Loucy (cell line): ENCODE results near the gene RRAD.
"Not testable (repeated sequence)": the region's sequence is repeated elsewhere in the genome, so short reads cannot be mapped to it uniquely, and the experiment has no call there.

Experiments
- H2AFZ ChIP-seq: fragments of 200-600 bp; sonication (generic); 2 replicates; pipeline ENCODE4 v1.6.0; 2016; ENCODE audit warnings: antibody characterized with exemption, mild to moderate bottlenecking, low read length, moderate library complexity
- H3F3A ChIP-seq: fragments of 200-600 bp; 2 replicates; pipeline ENCODE4 v1.6.0; 2016; ENCODE audit warnings: antibody characterized with exemption, low read depth, mild to moderate bottlenecking
- H3K27me3 ChIP-seq: fragments of 200-600 bp; sonication (generic); 2 replicates; pipeline ENCODE4 v1.6.1; 2014; ENCODE audit warnings: low read length, mild to moderate bottlenecking; ENCODE audit not compliant: insufficient read depth, poor library complexity, severe bottlenecking
- H3K36me3 ChIP-seq: fragments of 200-600 bp; sonication (generic); 2 replicates; pipeline ENCODE4 v1.6.1; 2016; ENCODE audit warnings: low read length; ENCODE audit not compliant: insufficient read depth
- H3K4me1 ChIP-seq: fragments of 200-600 bp; sonication (generic); 2 replicates; pipeline ENCODE4 v1.5.1; 2014; ENCODE audit warnings: low read length, mild to moderate bottlenecking; ENCODE audit not compliant: insufficient read depth, poor library complexity, severe bottlenecking
- H3K4me2 ChIP-seq: fragments of 200-600 bp; sonication (generic); 2 replicates; pipeline ENCODE4 v1.6.0; 2014; ENCODE audit warnings: antibody characterized with exemption, low read length, low read depth, mild to moderate bottlenecking; ENCODE audit not compliant: poor library complexity, severe bottlenecking
- H3K4me3 ChIP-seq: fragments of 200-600 bp; sonication (generic); 2 replicates; pipeline ENCODE4 v1.5.1; 2014; ENCODE audit warnings: low read length, mild to moderate bottlenecking, mixed read lengths; ENCODE audit not compliant: poor library complexity, severe bottlenecking
- H3K79me2 ChIP-seq: fragments of 200-600 bp; sonication (generic); 2 replicates; pipeline ENCODE4 v1.6.1; 2014; ENCODE audit warnings: low read length; ENCODE audit not compliant: insufficient read depth
- H3K9ac ChIP-seq: fragments of 200-600 bp; sonication (generic); 2 replicates; pipeline ENCODE4 v1.6.0; 2014; ENCODE audit warnings: mild to moderate bottlenecking, low read depth, low read length, moderate library complexity; ENCODE audit not compliant: poor library complexity, severe bottlenecking
- H3K9me2 ChIP-seq: fragments of 200-600 bp; sonication (generic); replicated peaks from 2 replicates; pipeline ENCODE4 v1.6.1; 2016; ENCODE audit warnings: low read depth, low read length, mixed read lengths
- H3K9me3 ChIP-seq: fragments of 200-600 bp; sonication (generic); 2 replicates; pipeline ENCODE4 v1.6.1; 2014; ENCODE audit warnings: mild to moderate bottlenecking, antibody characterized with exemption, low read length, low read depth; ENCODE audit not compliant: insufficient read depth
- H4K20me1 ChIP-seq: fragments of 200-600 bp; sonication (generic); 2 replicates; pipeline ENCODE4 v1.6.0; 2014; ENCODE audit warnings: antibody characterized with exemption, low read length, mild to moderate bottlenecking; ENCODE audit not compliant: insufficient read depth, poor library complexity, severe bottlenecking
- EZH2phosphoT487 ChIP-seq: fragments of 200-600 bp; IDR thresholded peaks from 2 replicates; pipeline ENCODE4 v1.6.1; 2018; ENCODE audit warnings: antibody characterized with exemption, mild to moderate bottlenecking, moderate library complexity, borderline replicate concordance
- TF ChIP-seq, protein P1 (sequence below): fragments of 200-600 bp; sonication (generic); conservative IDR thresholded peaks from 2 replicates; pipeline ENCODE4 v1.5.1; 2014; ENCODE audit warnings: mild to moderate bottlenecking, antibody characterized with exemption, low read length

The RRAD gene

DNA sequence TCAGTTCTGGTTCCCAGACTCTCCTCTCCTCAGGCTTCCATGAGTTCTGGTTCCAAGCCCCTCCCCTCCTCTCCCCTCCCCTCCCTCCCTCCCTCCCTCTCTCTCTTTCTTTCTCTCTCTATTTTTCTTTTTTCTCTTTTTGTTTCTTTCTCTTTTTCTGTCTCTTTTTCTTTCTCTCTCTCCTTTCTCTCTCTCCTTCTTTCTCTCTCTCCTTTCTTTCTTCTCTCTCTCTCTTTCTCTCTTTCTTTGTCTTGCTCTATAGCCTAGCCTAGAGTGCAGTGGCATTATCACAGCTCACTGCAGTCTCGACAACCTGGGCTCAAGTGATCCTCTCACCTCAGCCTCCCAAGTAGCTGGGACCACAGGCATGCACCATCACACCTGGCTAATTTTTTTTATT is 34.9 kb upstream of the RRAD start:
- Histone ChIP-seq H3K9ac (no peak overlapping the region), H3F3A (no peaks in the 10 kb centered on the region), H3K36me3 (no peaks in the 10 kb centered on the region), H3K9me2 (no peaks in the 10 kb centered on the region), H3K4me1 (peaks cover 16% of the 10 kb centered on the region), H3K4me3 (no peak overlapping the region), H4K20me1 (no peaks in the 10 kb centered on the region), H3K4me2 (no peak overlapping the region), H3K9me3 (no peaks in the 10 kb centered on the region), H3K79me2 (peaks cover 5% of the 10 kb centered on the region; the same call in 1 of the 2 replicates), H2AFZ (no peak overlapping the region), H3K27me3 (no peaks in the 10 kb centered on the region)
- TF ChIP-seq EZH2phosphoT487: no peak
- TF ChIP-seq, protein P1, sequence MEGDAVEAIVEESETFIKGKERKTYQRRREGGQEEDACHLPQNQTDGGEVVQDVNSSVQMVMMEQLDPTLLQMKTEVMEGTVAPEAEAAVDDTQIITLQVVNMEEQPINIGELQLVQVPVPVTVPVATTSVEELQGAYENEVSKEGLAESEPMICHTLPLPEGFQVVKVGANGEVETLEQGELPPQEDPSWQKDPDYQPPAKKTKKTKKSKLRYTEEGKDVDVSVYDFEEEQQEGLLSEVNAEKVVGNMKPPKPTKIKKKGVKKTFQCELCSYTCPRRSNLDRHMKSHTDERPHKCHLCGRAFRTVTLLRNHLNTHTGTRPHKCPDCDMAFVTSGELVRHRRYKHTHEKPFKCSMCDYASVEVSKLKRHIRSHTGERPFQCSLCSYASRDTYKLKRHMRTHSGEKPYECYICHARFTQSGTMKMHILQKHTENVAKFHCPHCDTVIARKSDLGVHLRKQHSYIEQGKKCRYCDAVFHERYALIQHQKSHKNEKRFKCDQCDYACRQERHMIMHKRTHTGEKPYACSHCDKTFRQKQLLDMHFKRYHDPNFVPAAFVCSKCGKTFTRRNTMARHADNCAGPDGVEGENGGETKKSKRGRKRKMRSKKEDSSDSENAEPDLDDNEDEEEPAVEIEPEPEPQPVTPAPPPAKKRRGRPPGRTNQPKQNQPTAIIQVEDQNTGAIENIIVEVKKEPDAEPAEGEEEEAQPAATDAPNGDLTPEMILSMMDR: no peak

DNA sequence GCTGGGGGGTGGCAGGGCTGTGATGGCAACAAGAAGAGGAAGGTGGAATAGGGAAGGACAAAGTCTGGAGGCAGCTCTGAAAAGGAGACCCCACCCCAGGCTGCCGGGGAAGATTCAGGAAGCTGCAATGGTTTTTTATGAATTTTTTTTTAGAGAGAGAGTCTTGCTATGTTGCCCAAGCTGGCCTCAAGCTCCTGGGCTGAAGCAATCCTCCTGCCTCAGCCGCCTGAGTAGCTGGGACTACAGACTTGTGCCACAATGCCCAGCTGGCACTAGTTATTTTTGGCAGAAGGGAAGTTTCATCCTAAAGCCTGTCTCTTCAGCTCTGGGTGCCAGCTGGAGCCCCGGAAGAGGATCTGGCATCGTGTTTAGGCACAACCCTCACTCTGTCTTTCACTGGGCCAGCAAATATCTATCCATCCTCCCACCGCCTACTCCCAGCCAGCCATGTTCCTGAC is 34.4 kb upstream of the RRAD start:
- Histone ChIP-seq H3K4me3 (no peak overlapping the region), H3K79me2 (peaks cover 5% of the 10 kb centered on the region; the same call in 1 of the 2 replicates), H2AFZ (no peak overlapping the region), H3K27me3 (no peaks in the 10 kb centered on the region), H3K9me3 (no peaks in the 10 kb centered on the region), H3K4me1 (peaks cover 16% of the 10 kb centered on the region), H3F3A (no peaks in the 10 kb centered on the region), H3K9me2 (no peaks in the 10 kb centered on the region), H3K4me2 (no peak overlapping the region), H3K9ac (no peak overlapping the region), H3K36me3 (no peaks in the 10 kb centered on the region), H4K20me1 (no peaks in the 10 kb centered on the region)
- TF ChIP-seq EZH2phosphoT487: no peak
- TF ChIP-seq, protein P1: no peak

DNA sequence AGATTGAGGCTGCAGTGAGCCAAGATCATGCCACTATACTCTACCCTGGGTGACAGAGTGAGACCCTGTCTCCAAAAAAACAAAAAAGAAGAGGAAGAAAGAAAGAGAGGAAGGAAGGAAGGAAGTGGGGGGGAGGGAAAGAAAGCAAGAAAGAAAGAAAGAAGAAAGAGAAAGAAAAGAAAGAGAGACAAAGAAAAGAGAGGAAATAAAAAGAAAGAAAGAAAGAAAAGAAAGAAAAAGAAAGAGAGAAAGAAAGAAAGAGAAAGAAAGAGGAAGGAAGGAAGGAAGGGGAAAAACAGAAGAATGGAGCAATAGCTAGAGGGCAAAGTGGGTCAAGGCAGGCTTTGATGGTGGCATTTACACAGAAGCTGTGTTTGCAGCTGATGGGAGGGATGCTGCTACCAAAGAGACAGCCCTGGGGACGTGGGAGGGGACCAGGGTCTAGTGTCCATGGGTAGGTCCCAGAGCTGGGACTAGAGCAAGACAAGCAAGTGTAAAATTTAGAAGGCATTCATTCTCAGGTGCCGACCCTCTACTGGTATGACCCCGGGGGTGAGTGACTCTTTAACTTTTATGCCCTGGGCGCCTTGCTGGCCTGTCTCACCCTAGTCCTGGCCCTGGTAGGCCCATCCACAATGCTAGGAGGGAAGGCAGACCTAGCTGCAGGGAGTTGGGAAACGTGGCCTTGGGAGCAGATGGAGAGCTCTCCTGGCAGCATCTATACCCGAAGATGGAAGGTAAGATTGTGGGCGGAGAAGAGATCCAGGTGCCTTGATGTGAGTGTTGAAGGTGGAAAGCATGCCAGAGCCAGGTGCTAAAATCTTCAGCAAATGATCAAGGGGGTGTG is 33.7 kb upstream of the RRAD start:
- peaks cover 16% of the 10 kb centered on the region for H3K4me1 ChIP-seq
- H3F3A ChIP-seq: no peaks in the 10 kb centered on the region
- no peaks in the 10 kb centered on the region for H3K9me3 ChIP-seq
- H2AFZ ChIP-seq: no peak overlapping the region
- no peaks in the 10 kb centered on the region for H3K36me3 ChIP-seq
- no peak overlapping the region for H3K4me3 ChIP-seq
- no peak overlapping the region for H3K9ac ChIP-seq
- no peak for TF ChIP-seq EZH2phosphoT487
- TF ChIP-seq, protein P1: no peak
- H4K20me1 ChIP-seq: no peaks in the 10 kb centered on the region
- no peaks in the 10 kb centered on the region for H3K9me2 ChIP-seq
- no peak overlapping the region for H3K4me2 ChIP-seq
- no peaks in the 10 kb centered on the region for H3K27me3 ChIP-seq
- peaks cover 5% of the 10 kb centered on the region; the same call in 1 of the 2 replicates for H3K79me2 ChIP-seq

DNA sequence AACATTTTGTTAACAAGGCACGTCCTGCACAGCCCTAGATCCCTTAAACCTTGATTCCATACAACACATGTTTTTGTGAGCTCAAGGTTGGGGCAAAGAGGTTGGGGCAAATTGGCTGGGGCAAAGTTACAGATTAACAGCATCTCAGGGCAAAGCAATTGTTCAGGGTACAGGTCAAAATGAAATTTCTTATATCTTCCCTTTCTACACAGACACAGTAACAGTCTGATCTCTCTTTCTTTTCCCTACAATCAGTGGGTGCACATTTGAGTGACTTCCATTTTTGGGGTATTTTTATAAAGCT is 30.8 kb upstream of the RRAD start:
- H3K79me2 ChIP-seq, H3K9me2 ChIP-seq, H3K4me1 ChIP-seq, H3K36me3 ChIP-seq, H2AFZ ChIP-seq, H3K9ac ChIP-seq, H3K4me2 ChIP-seq, H3K4me3 ChIP-seq, H3K27me3 ChIP-seq, H3F3A ChIP-seq, H4K20me1 ChIP-seq, H3K9me3 ChIP-seq: not testable (repeated sequence)

DNA sequence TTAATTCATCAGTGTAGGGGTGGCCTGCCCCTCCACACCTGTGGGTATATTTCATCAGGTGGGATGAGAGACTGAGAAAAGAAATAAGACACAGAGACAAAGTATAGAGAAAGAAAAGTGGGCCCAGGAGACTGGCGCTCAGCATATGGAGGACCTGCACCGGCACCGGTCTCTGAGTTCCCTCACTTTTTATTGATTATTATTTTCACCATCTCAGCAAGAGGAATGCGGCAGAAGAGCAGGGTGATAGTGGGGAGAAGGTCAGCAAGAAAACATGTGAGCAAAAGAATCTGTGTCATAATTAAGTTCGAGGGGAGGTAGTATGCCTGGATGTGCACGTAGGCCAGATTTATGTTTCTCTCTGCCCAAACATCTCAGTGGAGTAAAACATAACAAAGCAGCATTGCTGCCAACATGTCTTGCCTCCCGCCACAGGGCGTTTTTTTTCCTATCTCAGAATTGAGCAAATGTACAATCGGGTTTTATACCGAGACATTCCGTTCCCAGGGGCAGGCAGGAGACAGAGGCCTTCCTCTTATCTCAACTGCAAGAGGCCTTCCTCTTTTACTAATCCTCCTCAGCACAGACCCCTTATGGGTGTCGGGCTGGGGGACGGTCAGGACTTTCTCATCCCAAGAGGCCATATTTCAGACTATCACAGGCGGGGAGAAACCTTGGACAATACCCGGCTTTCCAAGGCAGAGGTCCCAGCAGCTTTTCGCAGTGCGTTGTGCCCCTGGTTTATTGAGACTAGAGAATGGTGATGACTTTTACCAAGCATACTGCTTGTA is 30.2 kb upstream of the RRAD start:
- not testable (repeated sequence) for H3K4me2 ChIP-seq, H3K9me2 ChIP-seq, H4K20me1 ChIP-seq, H3K9me3 ChIP-seq, H3K36me3 ChIP-seq, H3K27me3 ChIP-seq, H3K79me2 ChIP-seq, H3K9ac ChIP-seq, H3F3A ChIP-seq, H2AFZ ChIP-seq, H3K4me3 ChIP-seq, H3K4me1 ChIP-seq
